Right lobe of liver (tissue), 6 donors: Measurements from ENCODE around the gene TRMT44. TPM values are rescaled to one million over a fixed set of nuclear protein-coding genes. Genes with fewer than 3 reads are reported as not detected.
A peak's percentile ranks its signal among the peaks of the same experiment; 100 is the strongest.

Experiments
- ATAC-seq, 4 donors: fragments of 200-7000 bp; cut with Tn5 transposase; one replicate each; pipeline ENCODE4 v1.9.1; 2020; ENCODE audit warnings: mild to moderate bottlenecking in 4 of 4, moderate library complexity in 4 of 4
- DNase-seq, 3 donors: peaks; one replicate each; pipeline ENCODE4 v3.0.0-alpha.2; 2020
- H3K27ac ChIP-seq, 3 donors: fragments of 200-600 bp; one replicate each; pipeline ENCODE4 v1.8.0; 2022
- H3K27me3 ChIP-seq, 2 donors: fragments of 200-600 bp; one replicate each; pipeline ENCODE4 v1.8.0; 2022
- H3K36me3 ChIP-seq, 4 donors: fragments of 200-600 bp; sonication (generic) in 1 of 4; one replicate each; pipeline versions ENCODE4 v1.5.1 to v1.8.0; 2017 to 2022; ENCODE audit warnings: control low read depth in 1 of 4
- H3K4me1 ChIP-seq, 4 donors: fragments of 200-600 bp; sonication (generic) in 1 of 4; one replicate each; pipeline versions ENCODE4 v1.5.1 to v1.8.0; 2017 to 2022; ENCODE audit warnings: control low read depth in 1 of 4
- H3K4me3 ChIP-seq, 3 donors: fragments of 200-600 bp; one replicate each; pipeline ENCODE4 v1.8.0; 2022
- H3K9me3 ChIP-seq, 4 donors: fragments of 200-600 bp; sonication (generic) in 1 of 4; one replicate each; pipeline versions ENCODE4 v1.5.1 to v1.8.0; 2017 to 2022; ENCODE audit warnings: control low read depth in 1 of 4
- POLR2A ChIP-seq: fragments of 450-650 bp; IDR thresholded peaks from one replicate; pipeline ENCODE4 v1.6.1; 2017; ENCODE audit warnings: antibody characterized with exemption, mild to moderate bottlenecking
- WGBS: methylation state at CpG from one replicate; pipeline ENCODE4 v1.1.6; 2018; ENCODE audit warnings: low coverage, low lambda C conversion rate; ENCODE audit not compliant: insufficient coverage; ENCODE audit errors: missing lambda C conversion rate; 5-methylcytosine and 5-hydroxymethylcytosine counted together
- intact Hi-C, 2 donors: fragments of 100-400 bp; cut with DNase I; formaldehyde crosslinking; loops; one replicate each; pipeline versions ENCODE4 v1.11.2 to v1.14.1; 2022
- total RNA-seq, 6 experiments: library from RNA; depleted of rRNA in 2 of 6; stranded (reverse); fragments of >200 nt in 2 of 6; fragmentation: NEBNext Ultra II Directional in 3 of 6; extraction: Animal tissue kit (Norgen Biotek cat#: 25700) in 3 of 6; gene quantifications; one replicate each; pipeline versions ENCODE4 v1.1.0 to v1.2.4, GENCODE V29; 2016 to 2023
- TF ChIP-seq, protein P1 (sequence below), 4 donors: fragments of 200-600 bp in 3 of 4; fragments of 450-650 bp in 1 of 4; IDR thresholded peaks; one replicate each; pipeline versions ENCODE4 v1.5.1 to v1.8.0; 2016 to 2022; ENCODE audit warnings: antibody characterized with exemption in 4 of 4, mild to moderate bottlenecking in 2 of 4
- donor health status: DM: no; HTN: yes; CAD: no.
- donor health status: DM: no; HTN: no; CAD: no.
- donor health status: DM: no; HTN: no; CAD: no.
- donor health status: DM: no; HTN: yes; CAD: no.
- donor health status: DM: no; HTN: yes; CAD: no.

Gene TRMT44
- total RNA-seq, 6 experiments from 2014 or later = 8.8 to 10.6 (median 9.6) TPM

GRCh38 chr4:8516061-8516573 is 75.5 kb downstream of the TRMT44 start:
- DNase-seq (no peak), ATAC-seq (no peak)
- no peak overlapping the region for H3K27ac ChIP-seq
- no peak overlapping the region for H3K4me3 ChIP-seq
- H3K4me1 ChIP-seq = no peaks in the 10 kb centered on the region
- no peaks in the 10 kb centered on the region for H3K9me3 ChIP-seq
- no peaks in the 10 kb centered on the region for H3K27me3 ChIP-seq
- 88% methylated on average over 1 of the region's 14 CpGs for WGBS
- TF ChIP-seq, protein P1, sequence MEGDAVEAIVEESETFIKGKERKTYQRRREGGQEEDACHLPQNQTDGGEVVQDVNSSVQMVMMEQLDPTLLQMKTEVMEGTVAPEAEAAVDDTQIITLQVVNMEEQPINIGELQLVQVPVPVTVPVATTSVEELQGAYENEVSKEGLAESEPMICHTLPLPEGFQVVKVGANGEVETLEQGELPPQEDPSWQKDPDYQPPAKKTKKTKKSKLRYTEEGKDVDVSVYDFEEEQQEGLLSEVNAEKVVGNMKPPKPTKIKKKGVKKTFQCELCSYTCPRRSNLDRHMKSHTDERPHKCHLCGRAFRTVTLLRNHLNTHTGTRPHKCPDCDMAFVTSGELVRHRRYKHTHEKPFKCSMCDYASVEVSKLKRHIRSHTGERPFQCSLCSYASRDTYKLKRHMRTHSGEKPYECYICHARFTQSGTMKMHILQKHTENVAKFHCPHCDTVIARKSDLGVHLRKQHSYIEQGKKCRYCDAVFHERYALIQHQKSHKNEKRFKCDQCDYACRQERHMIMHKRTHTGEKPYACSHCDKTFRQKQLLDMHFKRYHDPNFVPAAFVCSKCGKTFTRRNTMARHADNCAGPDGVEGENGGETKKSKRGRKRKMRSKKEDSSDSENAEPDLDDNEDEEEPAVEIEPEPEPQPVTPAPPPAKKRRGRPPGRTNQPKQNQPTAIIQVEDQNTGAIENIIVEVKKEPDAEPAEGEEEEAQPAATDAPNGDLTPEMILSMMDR (IDR thresholded peaks at IDR 0.05) = no peak
- no peak for TF ChIP-seq POLR2A
- intact Hi-C loops = no loop called here
- no peaks in the 10 kb centered on the region for H3K36me3 ChIP-seq

- Histone ChIP-seq H3K4me3 (no peak overlapping the region), H3K9me3 (no peaks in the 10 kb centered on the region), H3K27ac (no peak overlapping the region), H3K27me3 (no peaks in the 10 kb centered on the region), H3K36me3 (no peaks in the 10 kb centered on the region), H3K4me1 (no peaks in the 10 kb centered on the region)
- TF ChIP-seq, protein P1 (IDR thresholded peaks at IDR 0.05) = no peak
- TF ChIP-seq POLR2A = no peak
- WGBS = 33% methylated on average over 2 of the region's 5 CpGs
- intact Hi-C loops = no loop called here
- ATAC-seq (no peak), DNase-seq (no peak)
Observed at GRCh38 chr4:8516996-8517550, 76.5 kb downstream of the TRMT44 start.

GRCh38 chr4:8517946-8518345 is 77.4 kb downstream of the TRMT44 start:
- WGBS = 60% methylated on average over 1 of the region's 13 CpGs
- TF ChIP-seq, protein P1 (IDR thresholded peaks at IDR 0.05) = no peak
- no peak for TF ChIP-seq POLR2A
- Histone ChIP-seq H3K4me3 (no peak overlapping the region), H3K27me3 (no peaks in the 10 kb centered on the region), H3K9me3 (no peaks in the 10 kb centered on the region), H3K36me3 (no peaks in the 10 kb centered on the region), H3K4me1 (no peaks in the 10 kb centered on the region), H3K27ac (no peak overlapping the region)
- intact Hi-C loops = no loop called here
- DNase-seq (no peak), ATAC-seq (peak in 1 of 4 donors; percentile 13)

DNA sequence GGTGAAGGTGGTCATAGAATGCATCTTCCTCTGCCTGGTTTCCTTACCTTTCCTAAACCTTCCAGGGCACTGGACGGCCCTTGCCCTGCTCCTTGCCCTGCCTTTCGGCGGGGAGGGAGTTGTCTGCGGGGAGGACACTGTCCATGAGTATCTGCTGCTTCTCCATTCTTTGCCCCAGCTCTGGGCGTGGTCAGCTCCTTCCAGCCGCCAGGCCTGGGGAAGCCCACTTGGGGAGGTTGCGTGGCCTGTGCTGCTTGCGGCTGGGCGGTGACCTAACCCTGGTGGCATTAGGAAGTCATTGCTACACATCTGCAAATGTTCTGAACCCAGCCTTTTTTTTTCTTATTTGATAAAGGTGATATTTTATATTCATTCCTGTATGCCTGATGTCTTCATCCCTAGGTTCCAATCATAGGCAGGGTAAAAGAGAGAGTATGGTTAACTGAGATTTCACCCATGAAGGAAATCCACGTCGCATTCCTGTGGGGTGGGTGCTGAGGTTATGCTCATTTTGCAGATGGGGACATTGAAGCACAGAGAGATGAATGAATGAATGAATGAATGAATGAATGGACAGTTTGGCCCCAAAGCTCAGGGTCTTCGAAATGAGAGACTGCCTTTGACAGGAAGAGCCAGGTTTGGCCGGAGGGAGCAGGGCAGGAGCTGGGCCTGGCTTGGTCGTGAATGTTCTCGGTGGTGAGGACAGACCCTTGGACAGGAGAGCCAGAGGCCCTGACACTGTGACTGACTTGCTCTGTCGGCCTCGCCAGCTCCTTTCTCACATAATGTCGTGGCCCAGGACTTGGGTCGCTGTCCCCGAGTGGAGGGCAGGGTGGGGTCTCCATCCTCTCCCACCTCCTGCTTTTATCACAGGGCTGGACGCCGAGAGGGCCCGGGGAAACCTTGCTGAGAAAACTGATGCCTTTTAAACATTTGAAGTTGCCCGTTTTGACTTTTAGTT is 81.9 kb downstream of the TRMT44 start:
- 79% methylated on average over 8 of the region's 24 CpGs for WGBS
- Histone ChIP-seq H3K4me1 (no peaks in the 10 kb centered on the region), H3K27ac (no peak overlapping the region), H3K4me3 (no peak overlapping the region), H3K36me3 (no peaks in the 10 kb centered on the region), H3K27me3 (no peaks in the 10 kb centered on the region), H3K9me3 (no peaks in the 10 kb centered on the region)
- intact Hi-C loops = no loop called here
- DNase-seq = no peak
- ATAC-seq = no peak
- no peak for TF ChIP-seq POLR2A
- TF ChIP-seq, protein P1 (IDR thresholded peaks at IDR 0.05) = no peak
